Caco-2 (cell line): Measurements from ENCODE around the gene PDE3B. TPM values are rescaled to one million over a fixed set of nuclear protein-coding genes. Genes with fewer than 3 reads are reported as not detected.

ENCODE experiments used
- BruUV-seq: library from RNA; stranded (reverse); fragments of 400-500 nt; replicated peaks from 2 replicates; lab custom pipeline; 2021; lab: Mats Ljungman, UMichigan
- CTCF ChIA-PET: fragments of 300-600 bp; sonication (Branson Sonifier 250); formaldehyde crosslinking; loops from one replicate; lab custom pipeline; 2022; ENCODE audit warnings: antibody characterized with exemption; lab: Charles Lee
- POLR2A ChIA-PET: fragments of 300-600 bp; sonication (Branson Sonifier 250); formaldehyde crosslinking; loops from one replicate; lab custom pipeline; 2022; ENCODE audit warnings: antibody characterized with exemption; lab: Charles Lee
- DNase-seq, 2 experiments: peaks; one replicate each; pipeline versions ENCODE4 v3.0.0 to v3.0.0-alpha.2; 2020 to 2022
- H3K27me3 ChIP-seq: replicated peaks from 2 replicates; pipeline ENCODE4 v1.6.0; 2011; ENCODE audit warnings: low read length; ENCODE audit not compliant: control insufficient read depth, insufficient read depth
- H3K36me3 ChIP-seq: 2 replicates; pipeline ENCODE4 v1.5.1; 2011; ENCODE audit warnings: low read length; ENCODE audit not compliant: control insufficient read depth, insufficient read depth
- H3K4me1 ChIP-seq: fragments of 250-450 bp; sonication (Bioruptor Pico); 2 replicates; pipeline ENCODE4 v1.5.1; 2020; ENCODE audit warnings: mild to moderate bottlenecking
- H3K4me3 ChIP-seq: 2 replicates; pipeline ENCODE4 v1.5.1; 2011; ENCODE audit warnings: low read depth, mild to moderate bottlenecking, control low read depth, low read length
- H3K9me3 ChIP-seq: fragments of 250-450 bp; sonication (Bioruptor Pico); 2 replicates; pipeline ENCODE4 v1.5.1; 2020; ENCODE audit warnings: mild to moderate bottlenecking, moderate library complexity
- H3K27ac Mint-ChIP-seq: one replicate; pipeline ENCODE4 v1.8.0; 2022; ENCODE audit warnings: mixed read lengths; ENCODE audit not compliant: unreplicated experiment
- H3K27me3 Mint-ChIP-seq: one replicate; pipeline ENCODE4 v1.8.0; 2022; ENCODE audit warnings: mixed read lengths; ENCODE audit not compliant: insufficient read depth, unreplicated experiment
- H3K36me3 Mint-ChIP-seq: one replicate; pipeline ENCODE4 v1.8.0; 2022; ENCODE audit warnings: mild to moderate bottlenecking, mixed read lengths; ENCODE audit not compliant: insufficient read depth, unreplicated experiment
- H3K4me1 Mint-ChIP-seq: one replicate; pipeline ENCODE4 v1.8.0; 2022; ENCODE audit warnings: low read depth, mixed read lengths; ENCODE audit not compliant: unreplicated experiment
- H3K4me3 Mint-ChIP-seq: one replicate; pipeline ENCODE4 v1.8.0; 2022; ENCODE audit warnings: mild to moderate bottlenecking, moderate library complexity, mixed read lengths; ENCODE audit not compliant: unreplicated experiment
- H3K9me3 Mint-ChIP-seq: one replicate; pipeline ENCODE4 v1.8.0; 2022; ENCODE audit warnings: mixed read lengths; ENCODE audit not compliant: unreplicated experiment
- CTCF ChIP-seq, 2 experiments: fragments of 200-600 bp in 1 of 2; IDR thresholded peaks; 1 replicate in 1 of 2; 2 replicates in 1 of 2; pipeline versions ENCODE4 v1.5.1 to v1.8.0; 2011 to 2022; ENCODE audit warnings: antibody characterized with exemption in 1 of 2, control low read depth in 1 of 2, inconsistent platforms in 1 of 2, low read depth in 1 of 2, low read length in 1 of 2, mild to moderate bottlenecking in 1 of 2, moderate library complexity in 1 of 2; ENCODE audit not compliant: insufficient read depth in 1 of 2, severe bottlenecking in 1 of 2, unreplicated experiment in 1 of 2
- intact Hi-C: fragments of 100-400 bp; cut with micrococcal nuclease; formaldehyde crosslinking; loops from one replicate; pipeline ENCODE4 v1.10.0; 2022; ENCODE audit not compliant: unreplicated experiment
- total RNA-seq: library from RNA; stranded (reverse); gene quantifications from 2 replicates; pipeline ENCODE4 v1.2.3, GENCODE V29; 2022

The PDE3B gene
- total RNA-seq, 1 experiment from 2014 or later, result 21.8 TPM

- ChIA-PET POLR2A (no interaction called here), CTCF (no interaction called here)
- H3K4me3 Mint-ChIP-seq, result no peak overlapping the region
- no peak for TF ChIP-seq CTCF (IDR thresholded peaks at IDR 0.05; ENCODE audit: insufficient read depth in 1 of 2, low read depth in 1 of 2, low read length in 1 of 2, severe bottlenecking in 1 of 2, unreplicated experiment in 1 of 2)
- H3K9me3 ChIP-seq, result no peaks in the 10 kb centered on the region
- intact Hi-C loops, result no loop called here
- no peaks in the 10 kb centered on the region for H3K9me3 Mint-ChIP-seq
- H3K36me3 Mint-ChIP-seq, result no peaks in the 10 kb centered on the region
- no peaks in the 10 kb centered on the region for H3K27me3 Mint-ChIP-seq
- no peak overlapping the region for H3K4me3 ChIP-seq
- peaks cover 7% of the 10 kb centered on the region for H3K4me1 Mint-ChIP-seq
- BruUV-seq, result no TSS peak
- peaks cover 9% of the 10 kb centered on the region for H3K4me1 ChIP-seq
- DNase-seq, result no peak
- H3K36me3 ChIP-seq, result no peaks in the 10 kb centered on the region
- no peaks in the 10 kb centered on the region for H3K27me3 ChIP-seq
- H3K27ac Mint-ChIP-seq, result no peak overlapping the region
Observed at GRCh38 chr11:14748090-14748489, 104.5 kb downstream of the PDE3B start.

DNA sequence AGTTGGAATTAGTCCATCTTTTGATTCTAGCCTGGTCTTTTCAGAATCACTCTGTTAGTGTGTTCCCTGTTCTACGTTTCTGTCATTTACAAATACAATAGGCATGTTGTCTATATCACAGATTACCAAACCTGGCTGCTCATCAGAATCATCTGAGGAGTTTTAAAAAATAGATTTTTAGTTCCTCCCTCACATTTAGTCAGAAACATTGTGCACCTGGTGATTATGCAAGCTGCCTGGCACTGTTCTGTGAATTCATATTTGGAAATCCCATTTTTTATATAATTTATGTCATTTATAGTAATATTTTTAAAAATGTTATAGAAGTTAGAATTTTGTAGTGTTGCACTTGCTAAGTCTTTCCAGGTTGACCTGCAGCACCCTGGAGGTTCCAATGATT lies 107.3 kb downstream of the PDE3B start:
- Histone ChIP-seq H3K4me1 (peaks cover 10% of the 10 kb centered on the region), H3K36me3 (no peaks in the 10 kb centered on the region), H3K4me3 (no peak overlapping the region), H3K27me3 (no peaks in the 10 kb centered on the region), H3K9me3 (no peaks in the 10 kb centered on the region)
- POLR2A ChIA-PET, result no interaction called here
- no peak for DNase-seq
- Mint-ChIP-seq H3K4me1 (peaks cover 7% of the 10 kb centered on the region), H3K9me3 (no peaks in the 10 kb centered on the region), H3K27me3 (no peaks in the 10 kb centered on the region), H3K4me3 (no peak overlapping the region), H3K27ac (no peak overlapping the region), H3K36me3 (no peaks in the 10 kb centered on the region)
- TF ChIP-seq CTCF (IDR thresholded peaks at IDR 0.05; ENCODE audit: insufficient read depth in 1 of 2, low read depth in 1 of 2, low read length in 1 of 2, severe bottlenecking in 1 of 2, unreplicated experiment in 1 of 2), result no peak
- intact Hi-C loops, result no loop called here
- CTCF ChIA-PET, result no interaction called here
- BruUV-seq, result no TSS peak

DNA sequence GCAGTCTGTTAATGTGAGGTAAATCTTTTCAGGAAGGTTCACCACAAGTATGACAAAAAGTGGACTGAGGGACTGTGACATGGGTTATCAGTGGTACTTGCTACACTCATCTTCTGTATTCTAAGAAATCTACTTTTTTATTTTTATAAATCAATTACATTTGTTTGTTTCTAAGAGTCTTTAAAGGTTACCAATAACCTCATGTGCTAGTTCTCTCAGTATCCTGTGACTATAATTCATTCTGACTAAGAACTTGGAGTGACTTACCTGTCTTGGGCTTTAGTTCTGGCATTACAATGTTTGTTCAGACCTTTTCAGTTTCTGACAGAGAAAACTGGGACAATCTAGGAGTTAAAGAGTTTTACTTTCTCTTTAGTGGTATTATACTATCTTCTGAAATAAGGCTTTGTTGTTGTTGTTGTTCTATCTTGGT lies 108.4 kb downstream of the PDE3B start:
- Histone ChIP-seq H3K36me3 (no peaks in the 10 kb centered on the region), H3K4me3 (no peak overlapping the region), H3K4me1 (peaks cover 10% of the 10 kb centered on the region), H3K27me3 (no peaks in the 10 kb centered on the region), H3K9me3 (no peaks in the 10 kb centered on the region)
- H3K36me3 Mint-ChIP-seq, result no peaks in the 10 kb centered on the region
- ChIA-PET POLR2A (no interaction called here), CTCF (no interaction called here)
- no peak overlapping the region for H3K27ac Mint-ChIP-seq
- no peak for DNase-seq
- TF ChIP-seq CTCF (IDR thresholded peaks at IDR 0.05; ENCODE audit: insufficient read depth in 1 of 2, low read depth in 1 of 2, low read length in 1 of 2, severe bottlenecking in 1 of 2, unreplicated experiment in 1 of 2), result no peak
- H3K9me3 Mint-ChIP-seq, result no peaks in the 10 kb centered on the region
- BruUV-seq, result no TSS peak
- intact Hi-C loops, result no loop called here
- H3K4me1 Mint-ChIP-seq, result peaks cover 7% of the 10 kb centered on the region
- H3K27me3 Mint-ChIP-seq, result no peaks in the 10 kb centered on the region
- H3K4me3 Mint-ChIP-seq, result no peak overlapping the region
